HepG2 (cell line): ENCODE data around the gene EFCAB14. TPM values are rescaled to one million over a fixed set of nuclear protein-coding genes. Genes with fewer than 3 reads are reported as not detected.

Source experiments
- ATAC-seq: fragments of 200-7000 bp; cut with Tn5 transposase; 3 replicates; pipeline ENCODE4 v1.9.1; 2020; ENCODE audit warnings: mild to moderate bottlenecking, moderate library complexity
- BruUV-seq: library from RNA; stranded (reverse); fragments of 400-500 nt; replicated peaks from 2 replicates; lab custom pipeline; 2021; lab: Mats Ljungman, UMichigan
- CTCF ChIA-PET: fragments of 300-600 bp; formaldehyde crosslinking; extraction: SDS; loops from one replicate; lab custom pipeline; 2021; ENCODE audit warnings: low total read pairs, inconsistent platforms, low intra/inter-chr PET ratio; lab: Yijun Ruan, JAX
- POLR2A ChIA-PET: fragments of 350-600 bp; sonication (Branson Sonifier 250); formaldehyde crosslinking; loops from one replicate; lab custom pipeline; 2020; ENCODE audit warnings: antibody characterized with exemption, inconsistent platforms; lab: Yijun Ruan, JAX
- DNase-seq: peaks from one replicate; pipeline ENCODE4 v3.0.0-alpha.2; 2015; ENCODE audit warnings: low spot score
- FAIRE-seq: peaks from 3 replicates; lab custom pipeline; 2011; peaks lifted over from hg19 to GRCh38; lab: Jason Lieb, UNC
- H2AFZ ChIP-seq: one replicate; pipeline ENCODE4 v1.6.1; 2011; ENCODE audit warnings: low read length, inconsistent platforms
- H3K27ac ChIP-seq: fragments of 300-600 bp; 3 replicates; pipeline ENCODE4 v1.8.0; 2011; ENCODE audit warnings: mixed run types, mild to moderate bottlenecking, mixed read lengths, low read length, inconsistent platforms; ENCODE audit not compliant: insufficient read depth; ENCODE audit errors: extremely low read length
- H3K27me3 ChIP-seq, 2 experiments: fragments of 200-600 bp in 1 of 2; 2 replicates in 1 of 2; 3 replicates in 1 of 2; pipeline versions ENCODE4 v1.6.0 to v1.8.0; 2011; ENCODE audit warnings: low read length in 2 of 2, mild to moderate bottlenecking in 2 of 2, moderate library complexity in 2 of 2, inconsistent platforms in 1 of 2; ENCODE audit not compliant: insufficient read depth in 2 of 2, control insufficient read depth in 1 of 2
- H3K36me3 ChIP-seq, 2 experiments: fragments of 200-600 bp in 1 of 2; replicated peaks in 1 of 2; 2 replicates in 1 of 2; 3 replicates in 1 of 2; pipeline versions ENCODE4 v1.5.1 to v1.8.0; 2011; ENCODE audit warnings: low read length in 2 of 2, inconsistent platforms in 1 of 2; ENCODE audit not compliant: insufficient read depth in 2 of 2, control insufficient read depth in 1 of 2
- H3K4me1 ChIP-seq: 2 replicates; pipeline ENCODE4 v1.5.1; 2012; ENCODE audit warnings: low read length, inconsistent platforms; ENCODE audit not compliant: insufficient read depth
- H3K4me2 ChIP-seq: 2 replicates; pipeline ENCODE4 v1.6.0; 2011; ENCODE audit warnings: low read depth, low read length, inconsistent platforms
- H3K4me3 ChIP-seq, 3 experiments: fragments of 200-600 bp in 1 of 3; sonication (generic), shearing (Covaris generic) in 1 of 3; replicated peaks in 1 of 3; 2 replicates each; pipeline ENCODE4 v1.5.1; 2011 to 2016; ENCODE audit warnings: low read length in 3 of 3, inconsistent platforms in 2 of 3, low read depth in 2 of 3, mild to moderate bottlenecking in 2 of 3, control low read depth in 1 of 3, mixed read lengths in 1 of 3; ENCODE audit not compliant: insufficient read depth in 1 of 3
- H3K79me2 ChIP-seq: one replicate; pipeline ENCODE4 v1.6.1; 2011; ENCODE audit warnings: low read length, inconsistent platforms; ENCODE audit not compliant: insufficient read depth
- H3K9ac ChIP-seq: 2 replicates; pipeline ENCODE4 v1.6.0; 2011; ENCODE audit warnings: mild to moderate bottlenecking, low read depth, low read length, inconsistent platforms; ENCODE audit not compliant: insufficient read depth
- H3K9me3 ChIP-seq: 2 replicates; pipeline ENCODE4 v1.5.1; 2012; ENCODE audit warnings: mild to moderate bottlenecking, low read length
- H4K20me1 ChIP-seq: 2 replicates; pipeline ENCODE4 v1.6.0; 2011; ENCODE audit warnings: inconsistent platforms, mild to moderate bottlenecking, low read length, moderate library complexity; ENCODE audit not compliant: insufficient read depth
- FOXA1 ChIP-seq, 2 experiments: fragments of 450-650 bp in 1 of 2; sonication (generic) in 1 of 2; formaldehyde crosslinking in 1 of 2; IDR thresholded peaks; 2 replicates each; pipeline versions ENCODE4 v1.4.0 to v1.6.1; 2016 to 2020; ENCODE audit warnings: missing genetic modification reagents in 1 of 2
- JUND ChIP-seq: sonication (generic); formaldehyde crosslinking; IDR thresholded peaks from 2 replicates; pipeline ENCODE4 v1.8.0; 2022; ENCODE audit warnings: mild to moderate bottlenecking, missing genetic modification reagents
- MLLT10 ChIP-seq: sonication (generic); formaldehyde crosslinking; IDR thresholded peaks from 2 replicates; pipeline ENCODE4 v1.4.0; 2020; ENCODE audit warnings: missing genetic modification reagents
- NFIC ChIP-seq: IDR thresholded peaks from 2 replicates; pipeline ENCODE4 v1.6.1; 2012; ENCODE audit warnings: mild to moderate bottlenecking, low read length, inconsistent platforms
- RBFOX2 ChIP-seq: fragments of 200-400 bp; formaldehyde crosslinking; IDR thresholded peaks from 2 replicates; pipeline ENCODE4 v1.6.1; 2017; ENCODE audit warnings: low read depth, mild to moderate bottlenecking, low read length
- SRF ChIP-seq: IDR thresholded peaks from 2 replicates; pipeline ENCODE4 v1.6.1; 2011; ENCODE audit warnings: mild to moderate bottlenecking, low read depth, low read length, moderate library complexity
- ZNF138 ChIP-seq: sonication (generic); formaldehyde crosslinking; IDR thresholded peaks from 2 replicates; pipeline ENCODE4 v1.5.0; 2020; ENCODE audit warnings: mild to moderate bottlenecking, low read depth, missing genetic modification reagents
- ZNF660 ChIP-seq: sonication (generic); formaldehyde crosslinking; IDR thresholded peaks from 2 replicates; pipeline ENCODE4 v1.5.1; 2020; ENCODE audit warnings: mild to moderate bottlenecking, low read depth, missing genetic modification reagents, borderline replicate concordance
- WGBS: methylation state at CpG from one replicate; pipeline ENCODE4 v1.1.6; 2017; ENCODE audit warnings: low lambda C conversion rate; 5-methylcytosine and 5-hydroxymethylcytosine counted together
- in situ Hi-C: cut with HindIII; loops from 2 replicates; pipeline ENCODE4 v1.10.0; 2017; ENCODE audit warnings: low pct_unique_long_range_greater_than_20kb; ENCODE audit not compliant: extremely low pct_ligation_motif_present
- intact Hi-C: fragments of 100-400 bp; cut with micrococcal nuclease; formaldehyde crosslinking; loops from one replicate; pipeline ENCODE4 v1.10.0; 2022; ENCODE audit not compliant: unreplicated experiment
- polyA plus RNA-seq, 8 experiments: library from polyadenylated mRNA; depleted of rRNA in 3 of 8; stranded (reverse) in 7 of 8; unstranded in 1 of 8; fragments of >200 nt; fragmentation: Illumina TruSeq in 4 of 8; extraction: Trizol in 4 of 8; gene quantifications; 2 replicates each; pipeline versions ENCODE4 v1.2.1 to v1.2.3, GENCODE V29; 2011 to 2016; ENCODE audit warnings: low read depth in 4 of 8, missing spikeins in 1 of 8, mixed read lengths in 1 of 8; ENCODE audit not compliant: insufficient read depth in 1 of 8
- total RNA-seq, 5 experiments: library from RNA; depleted of rRNA; stranded (reverse); fragments of >200 nt; fragmentation: Illumina TruSeq; extraction: Trizol; gene quantifications; 2 replicates each; pipeline ENCODE4 v1.2.3, GENCODE V29; 2016; ENCODE audit warnings: low read depth in 1 of 5
- TF ChIP-seq, protein P1 (sequence below): sonication (generic); formaldehyde crosslinking; IDR thresholded peaks from 2 replicates; pipeline ENCODE4 v1.8.1; 2023; ENCODE audit warnings: mild to moderate bottlenecking, inconsistent platforms, moderate library complexity, missing genetic modification reagents, borderline replicate concordance
- TF ChIP-seq, protein P2 (sequence below): sonication (generic); formaldehyde crosslinking; IDR thresholded peaks from 2 replicates; pipeline ENCODE4 v1.5.1; 2020; ENCODE audit warnings: missing genetic modification reagents, mild to moderate bottlenecking, borderline replicate concordance
- TF ChIP-seq, protein P3 (sequence below): sonication (generic); formaldehyde crosslinking; conservative IDR thresholded peaks from 2 replicates; pipeline ENCODE4 v1.4.0; 2020; ENCODE audit warnings: missing genetic modification reagents
- TF ChIP-seq, protein P4 (sequence below): sonication (generic); formaldehyde crosslinking; IDR thresholded peaks from 2 replicates; pipeline ENCODE4 v1.9.0; 2021; ENCODE audit warnings: missing genetic modification reagents, borderline replicate concordance

The EFCAB14 gene
- total and polyA plus RNA-seq, 2 of the 13 experiments (the other 11 are each of a cell fraction or from before 2014, with no cell fraction given), result 13.4 to 17.9 TPM

DNA sequence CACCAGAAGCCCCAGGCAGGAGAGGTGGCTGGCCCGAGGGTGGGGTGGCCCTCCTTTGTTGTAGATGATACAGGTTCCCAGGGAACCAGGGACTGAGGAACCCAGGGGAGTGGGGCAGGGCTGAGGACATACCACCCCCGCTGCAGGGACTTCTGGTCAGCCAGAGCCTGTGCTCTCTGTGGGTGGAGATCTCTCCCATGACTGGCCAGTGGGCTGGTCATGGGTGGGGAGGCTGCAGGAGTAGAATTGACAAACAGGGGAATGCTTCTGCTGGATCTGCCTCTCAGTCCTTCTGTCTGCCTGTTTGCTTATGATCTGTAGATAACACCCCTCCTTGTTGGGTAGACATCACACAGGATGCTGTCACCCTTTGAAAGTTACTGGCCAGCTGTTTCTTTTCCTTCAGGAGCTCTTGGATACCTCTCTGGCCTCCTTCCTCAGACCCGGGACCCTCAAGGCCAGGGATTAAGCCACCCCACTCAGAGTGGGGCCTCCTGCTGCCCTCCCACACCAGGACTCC is 2.8 kb upstream of the EFCAB14 start:
- peaks cover 21% of the 10 kb centered on the region for H3K79me2 ChIP-seq
- POLR2A ChIA-PET, result no interaction called here
- WGBS, result 7% methylated on average over 2 of the region's 3 CpGs
- CTCF ChIA-PET, result no interaction called here
- FAIRE-seq (no peak), ATAC-seq (no peak), DNase-seq (no peak)
- no peaks in the 10 kb centered on the region for H3K9me3 ChIP-seq
- in situ Hi-C loops (loop anchor here (5.0 kb wide), 1 partner anchor 104 kb away; the partner anchor contains the start of gene MOB3C), intact Hi-C loops (loop anchor here (10.0 kb wide), 1 partner anchor 167 kb away; the partner anchor contains the start of gene KNCN)
- no peak overlapping the region for H2AFZ ChIP-seq
- no peak overlapping the region for H3K9ac ChIP-seq
- H3K4me2 ChIP-seq, result no peak overlapping the region
- no TSS peak for BruUV-seq
- no peak overlapping the region for H3K4me3 ChIP-seq
- H4K20me1 ChIP-seq, result no peaks in the 10 kb centered on the region
- no peaks in the 10 kb centered on the region for H3K36me3 ChIP-seq
- no peak overlapping the region for H3K27ac ChIP-seq
- peaks cover 42% of the 10 kb centered on the region for H3K4me1 ChIP-seq
- TF ChIP-seq, protein P1, sequence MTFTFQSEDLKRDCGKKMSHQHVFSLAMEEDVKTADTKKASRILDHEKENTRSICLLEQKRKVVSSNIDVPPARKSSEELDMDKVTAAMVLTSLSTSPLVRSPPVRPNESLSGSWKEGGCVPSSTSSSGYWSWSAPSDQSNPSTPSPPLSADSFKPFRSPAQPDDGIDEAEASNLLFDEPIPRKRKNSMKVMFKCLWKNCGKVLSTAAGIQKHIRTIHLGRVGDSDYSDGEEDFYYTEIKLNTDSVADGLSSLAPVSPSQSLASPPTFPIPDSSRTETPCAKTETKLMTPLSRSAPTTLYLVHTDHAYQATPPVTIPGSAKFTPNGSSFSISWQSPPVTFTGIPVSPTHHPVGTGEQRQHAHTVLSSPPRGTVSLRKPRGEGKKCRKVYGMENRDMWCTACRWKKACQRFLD (CRISPR knock-in tag), result no peak
- TF ChIP-seq, protein P2, sequence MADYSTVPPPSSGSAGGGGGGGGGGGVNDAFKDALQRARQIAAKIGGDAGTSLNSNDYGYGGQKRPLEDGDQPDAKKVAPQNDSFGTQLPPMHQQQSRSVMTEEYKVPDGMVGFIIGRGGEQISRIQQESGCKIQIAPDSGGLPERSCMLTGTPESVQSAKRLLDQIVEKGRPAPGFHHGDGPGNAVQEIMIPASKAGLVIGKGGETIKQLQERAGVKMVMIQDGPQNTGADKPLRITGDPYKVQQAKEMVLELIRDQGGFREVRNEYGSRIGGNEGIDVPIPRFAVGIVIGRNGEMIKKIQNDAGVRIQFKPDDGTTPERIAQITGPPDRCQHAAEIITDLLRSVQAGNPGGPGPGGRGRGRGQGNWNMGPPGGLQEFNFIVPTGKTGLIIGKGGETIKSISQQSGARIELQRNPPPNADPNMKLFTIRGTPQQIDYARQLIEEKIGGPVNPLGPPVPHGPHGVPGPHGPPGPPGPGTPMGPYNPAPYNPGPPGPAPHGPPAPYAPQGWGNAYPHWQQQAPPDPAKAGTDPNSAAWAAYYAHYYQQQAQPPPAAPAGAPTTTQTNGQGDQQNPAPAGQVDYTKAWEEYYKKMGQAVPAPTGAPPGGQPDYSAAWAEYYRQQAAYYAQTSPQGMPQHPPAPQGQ (CRISPR knock-in tag), result no peak
- TF ChIP-seq NFIC (no peak), JUND (no peak), FOXA1 (IDR thresholded peaks at IDR 0.05) (no peak), FOXA1 (CRISPR knock-in tag; IDR thresholded peaks at IDR 0.05) (no peak), ZNF660 (CRISPR knock-in tag) (no peak), SRF (no peak), RBFOX2 (no peak), MLLT10 (CRISPR knock-in tag) (no peak), ZNF138 (CRISPR knock-in tag) (no peak)
- TF ChIP-seq, protein P3, sequence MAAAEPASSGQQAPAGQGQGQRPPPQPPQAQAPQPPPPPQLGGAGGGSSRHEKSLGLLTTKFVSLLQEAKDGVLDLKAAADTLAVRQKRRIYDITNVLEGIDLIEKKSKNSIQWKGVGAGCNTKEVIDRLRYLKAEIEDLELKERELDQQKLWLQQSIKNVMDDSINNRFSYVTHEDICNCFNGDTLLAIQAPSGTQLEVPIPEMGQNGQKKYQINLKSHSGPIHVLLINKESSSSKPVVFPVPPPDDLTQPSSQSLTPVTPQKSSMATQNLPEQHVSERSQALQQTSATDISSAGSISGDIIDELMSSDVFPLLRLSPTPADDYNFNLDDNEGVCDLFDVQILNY, result no peak
- TF ChIP-seq, protein P4, sequence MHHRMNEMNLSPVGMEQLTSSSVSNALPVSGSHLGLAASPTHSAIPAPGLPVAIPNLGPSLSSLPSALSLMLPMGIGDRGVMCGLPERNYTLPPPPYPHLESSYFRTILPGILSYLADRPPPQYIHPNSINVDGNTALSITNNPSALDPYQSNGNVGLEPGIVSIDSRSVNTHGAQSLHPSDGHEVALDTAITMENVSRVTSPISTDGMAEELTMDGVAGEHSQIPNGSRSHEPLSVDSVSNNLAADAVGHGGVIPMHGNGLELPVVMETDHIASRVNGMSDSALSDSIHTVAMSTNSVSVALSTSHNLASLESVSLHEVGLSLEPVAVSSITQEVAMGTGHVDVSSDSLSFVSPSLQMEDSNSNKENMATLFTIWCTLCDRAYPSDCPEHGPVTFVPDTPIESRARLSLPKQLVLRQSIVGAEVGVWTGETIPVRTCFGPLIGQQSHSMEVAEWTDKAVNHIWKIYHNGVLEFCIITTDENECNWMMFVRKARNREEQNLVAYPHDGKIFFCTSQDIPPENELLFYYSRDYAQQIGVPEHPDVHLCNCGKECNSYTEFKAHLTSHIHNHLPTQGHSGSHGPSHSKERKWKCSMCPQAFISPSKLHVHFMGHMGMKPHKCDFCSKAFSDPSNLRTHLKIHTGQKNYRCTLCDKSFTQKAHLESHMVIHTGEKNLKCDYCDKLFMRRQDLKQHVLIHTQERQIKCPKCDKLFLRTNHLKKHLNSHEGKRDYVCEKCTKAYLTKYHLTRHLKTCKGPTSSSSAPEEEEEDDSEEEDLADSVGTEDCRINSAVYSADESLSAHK (CRISPR knock-in tag), result no peak
- no peaks in the 10 kb centered on the region; a peak in 1 of 5 replicates for H3K27me3 ChIP-seq
